ENCODE measurements around the gene EXTL1.

DNA sequence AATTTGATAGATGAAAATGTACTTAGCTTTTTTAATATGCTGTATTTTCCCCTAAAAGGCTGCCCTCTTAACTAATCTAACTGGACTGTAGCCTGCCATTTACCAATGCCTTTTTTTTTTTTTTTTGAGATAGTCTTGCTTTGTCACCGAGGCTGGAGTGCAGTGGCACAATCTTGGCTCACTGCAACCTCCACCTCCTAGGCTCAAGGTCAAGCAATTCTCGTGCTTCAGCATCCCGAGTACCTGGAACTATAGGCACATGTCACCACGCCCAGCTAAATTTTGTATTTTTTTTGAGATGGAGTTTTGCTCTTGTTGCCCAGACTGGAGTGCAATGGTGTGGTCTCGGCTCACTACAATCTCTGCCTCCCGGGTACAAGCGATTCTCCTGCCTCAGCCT is 42.4 kb upstream of the EXTL1 start:
- no peak for TF ChIP-seq CTCF (conservative IDR thresholded peaks at IDR 0.05)
- TF ChIP-seq ZFX (IDR thresholded peaks at IDR 0.05) = no peak
